ENCODE data around the gene RAI1. TPM values are rescaled to one million over a fixed set of nuclear protein-coding genes. Genes with fewer than 3 reads are reported as not detected.

Gene RAI1
- total RNA-seq, 1 donor: 9.1 TPM

DNA sequence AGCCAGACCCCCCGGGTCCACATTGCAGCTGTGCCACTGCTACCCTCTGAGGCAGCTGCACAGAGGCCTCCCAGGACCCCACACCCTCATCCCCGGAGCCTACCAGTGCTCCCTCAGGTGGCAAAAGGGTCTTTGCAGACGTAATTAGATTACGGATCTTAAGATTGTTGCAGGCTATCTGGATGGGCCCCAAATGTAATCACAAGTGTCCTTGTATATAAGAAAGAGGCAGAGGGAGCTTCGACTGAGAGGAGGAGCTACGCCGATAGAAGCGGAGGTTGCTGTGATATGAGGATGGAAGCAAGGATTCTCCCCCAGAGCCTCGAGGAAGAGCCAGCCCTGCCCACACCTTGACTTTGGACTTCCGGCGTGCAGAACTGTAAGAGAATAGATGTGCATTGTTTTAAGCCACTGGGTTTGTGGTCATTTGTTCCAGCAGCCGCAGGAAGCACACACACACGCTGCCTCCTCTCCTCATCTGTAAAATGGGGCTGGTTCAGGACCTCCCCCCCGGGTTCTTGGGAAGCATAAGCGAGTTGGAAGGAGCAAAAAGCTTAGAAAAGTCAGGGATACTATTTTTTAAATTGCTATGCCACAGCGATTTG, 10.5 kb upstream of the RAI1 start:
- TF ChIP-seq, protein P1, sequence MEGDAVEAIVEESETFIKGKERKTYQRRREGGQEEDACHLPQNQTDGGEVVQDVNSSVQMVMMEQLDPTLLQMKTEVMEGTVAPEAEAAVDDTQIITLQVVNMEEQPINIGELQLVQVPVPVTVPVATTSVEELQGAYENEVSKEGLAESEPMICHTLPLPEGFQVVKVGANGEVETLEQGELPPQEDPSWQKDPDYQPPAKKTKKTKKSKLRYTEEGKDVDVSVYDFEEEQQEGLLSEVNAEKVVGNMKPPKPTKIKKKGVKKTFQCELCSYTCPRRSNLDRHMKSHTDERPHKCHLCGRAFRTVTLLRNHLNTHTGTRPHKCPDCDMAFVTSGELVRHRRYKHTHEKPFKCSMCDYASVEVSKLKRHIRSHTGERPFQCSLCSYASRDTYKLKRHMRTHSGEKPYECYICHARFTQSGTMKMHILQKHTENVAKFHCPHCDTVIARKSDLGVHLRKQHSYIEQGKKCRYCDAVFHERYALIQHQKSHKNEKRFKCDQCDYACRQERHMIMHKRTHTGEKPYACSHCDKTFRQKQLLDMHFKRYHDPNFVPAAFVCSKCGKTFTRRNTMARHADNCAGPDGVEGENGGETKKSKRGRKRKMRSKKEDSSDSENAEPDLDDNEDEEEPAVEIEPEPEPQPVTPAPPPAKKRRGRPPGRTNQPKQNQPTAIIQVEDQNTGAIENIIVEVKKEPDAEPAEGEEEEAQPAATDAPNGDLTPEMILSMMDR (IDR thresholded peaks at IDR 0.05; ENCODE audit: insufficient read depth, low read length): no peak
- no peak for DNase-seq (ENCODE audit: low read depth)
- H3K4me3 ChIP-seq (ENCODE audit: low read depth, low read length): no peak overlapping the region

DNA sequence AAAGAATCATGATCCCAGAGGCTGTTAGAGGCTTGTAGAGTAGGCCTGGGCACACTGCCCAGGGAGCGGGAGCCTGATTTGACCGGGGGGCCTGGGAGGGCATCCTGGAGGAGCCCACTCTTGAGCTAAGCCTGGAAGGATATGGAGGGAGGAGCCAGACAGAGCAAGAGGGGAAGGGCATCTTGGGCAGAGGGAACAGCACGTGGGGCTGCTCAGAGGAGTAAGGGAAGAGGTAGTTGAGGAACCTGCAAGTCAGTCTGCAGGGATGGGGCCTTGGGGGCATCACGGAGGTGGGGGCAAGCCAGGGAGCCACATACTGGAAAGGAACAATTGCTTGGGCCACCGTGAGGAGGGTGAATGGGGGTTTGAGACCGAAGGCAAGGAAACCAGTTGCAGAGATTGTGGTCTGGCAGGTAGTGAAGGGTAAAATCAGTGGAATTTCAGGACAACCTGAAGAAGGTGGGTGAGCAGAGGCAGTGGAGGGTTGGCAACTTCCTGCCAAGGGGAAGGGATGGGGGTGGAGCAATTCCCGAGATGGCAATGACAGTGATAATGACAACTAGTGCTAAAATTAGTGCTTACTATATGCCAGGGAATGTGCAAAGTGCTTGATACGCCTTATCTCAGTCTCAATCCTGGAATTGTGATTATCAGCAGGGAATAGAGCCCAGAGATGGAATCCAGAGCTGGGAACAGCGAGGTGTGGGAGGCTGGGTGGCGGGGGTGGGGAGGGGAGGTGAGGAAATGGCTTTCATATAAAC, 9.7 kb upstream of the RAI1 start:
- TF ChIP-seq, protein P1 (IDR thresholded peaks at IDR 0.05; ENCODE audit: insufficient read depth, low read length): no peak
- H3K4me3 ChIP-seq (ENCODE audit: low read depth, low read length): no peak overlapping the region
- DNase-seq (ENCODE audit: low read depth): peak; percentile 31

DNA sequence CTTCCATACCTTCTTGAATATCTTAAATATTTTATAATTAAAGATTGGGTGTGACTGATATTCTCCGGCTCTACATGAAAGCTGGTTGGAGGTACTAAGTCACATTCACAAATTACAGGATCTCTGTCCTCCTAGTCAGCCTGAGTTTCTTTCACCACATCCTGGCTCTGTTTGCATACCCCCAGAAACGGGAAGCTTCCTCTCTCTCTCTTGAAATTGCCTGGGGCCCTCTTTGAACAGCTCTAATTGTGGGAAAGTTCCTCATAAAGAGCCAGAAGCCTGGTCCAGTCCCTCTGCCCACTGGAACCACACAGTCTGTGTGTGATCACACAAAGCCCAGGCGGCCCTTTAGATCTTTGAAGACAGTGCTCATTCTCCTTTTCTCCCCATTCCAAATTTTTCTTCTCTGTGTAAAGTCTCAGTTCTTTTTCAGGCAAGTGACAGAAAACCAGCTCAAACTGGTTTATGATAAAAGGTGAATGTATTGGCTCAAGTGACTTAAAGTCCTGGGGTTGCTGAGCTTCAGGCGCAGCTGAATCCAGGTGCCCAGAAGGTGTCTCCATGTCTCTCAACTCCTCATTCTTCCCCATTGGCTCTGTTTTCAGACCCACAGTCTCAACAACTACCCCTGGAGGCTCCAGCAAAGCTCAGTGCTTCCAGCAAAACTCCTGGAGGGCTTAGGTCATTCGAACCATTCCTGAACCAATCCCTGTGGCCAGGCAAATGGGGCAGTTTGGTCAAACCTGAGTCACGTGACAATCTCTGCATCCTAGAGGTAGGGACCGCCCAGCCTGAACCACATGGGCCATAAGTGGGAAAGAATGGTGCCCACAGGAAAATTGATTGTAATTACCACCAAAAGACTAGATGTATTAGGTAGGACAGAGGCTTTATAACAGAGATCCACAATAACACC, 8.5 kb upstream of the RAI1 start:
- TF ChIP-seq, protein P1 (IDR thresholded peaks at IDR 0.05; ENCODE audit: insufficient read depth, low read length): no peak
- H3K4me3 ChIP-seq (ENCODE audit: low read depth, low read length): no peak overlapping the region
- no peak for DNase-seq (ENCODE audit: low read depth)

DNA sequence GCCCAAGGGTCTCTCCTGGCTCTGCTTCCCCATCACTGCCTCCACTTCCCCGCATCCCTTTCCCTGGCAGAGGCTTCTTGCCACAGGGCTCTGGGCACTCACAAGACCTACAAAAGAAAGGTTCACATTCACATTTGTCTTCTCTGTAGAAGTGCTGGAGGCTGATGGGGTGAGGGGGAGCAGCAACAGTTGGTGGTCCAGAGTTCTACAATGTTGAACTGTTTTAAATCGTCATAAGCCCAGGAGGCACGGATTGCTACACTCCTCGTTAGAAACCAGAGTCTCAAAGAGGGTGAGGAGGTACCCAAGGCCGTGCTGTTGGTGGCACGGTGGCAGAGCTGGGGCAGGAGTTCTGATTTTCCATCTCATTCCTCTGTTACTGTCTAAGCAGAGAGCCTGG, 5.8 kb upstream of the RAI1 start:
- DNase-seq (ENCODE audit: low read depth): no peak
- TF ChIP-seq, protein P1 (IDR thresholded peaks at IDR 0.05; ENCODE audit: insufficient read depth, low read length): no peak
- no peak overlapping the region for H3K4me3 ChIP-seq (ENCODE audit: low read depth, low read length)

DNA sequence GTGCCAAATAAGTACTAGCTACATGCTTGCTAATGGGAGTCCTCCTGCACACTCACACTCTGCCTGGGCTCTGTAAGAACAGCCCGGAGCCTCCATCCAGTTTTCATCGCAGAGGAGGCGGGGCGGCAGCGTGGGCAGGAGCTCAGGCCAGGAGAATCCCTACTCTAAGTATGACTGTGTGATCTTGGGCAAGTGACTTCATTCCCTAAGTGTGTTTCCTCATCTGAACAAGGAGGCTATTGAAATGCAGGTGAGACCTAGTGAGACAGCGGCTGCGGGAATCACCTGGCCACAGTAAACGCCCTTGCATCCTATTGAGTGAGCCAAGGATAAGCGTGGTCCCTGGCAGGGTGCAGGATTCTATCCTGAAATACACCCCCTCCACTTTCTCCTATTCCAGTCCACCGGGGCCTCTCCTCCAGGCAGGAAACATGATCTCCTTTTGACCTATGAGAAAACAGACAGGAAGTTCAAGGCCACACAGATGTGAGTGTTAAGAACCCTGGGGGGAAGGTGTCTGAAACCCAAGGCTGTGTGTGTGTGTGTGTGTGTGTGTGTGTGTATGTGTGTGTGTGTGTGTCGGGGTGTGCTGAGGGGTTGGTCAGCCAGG, 5.2 kb upstream of the RAI1 start:
- DNase-seq (ENCODE audit: low read depth): no peak
- TF ChIP-seq, protein P1 (IDR thresholded peaks at IDR 0.05; ENCODE audit: insufficient read depth, low read length): no peak
- no peak overlapping the region for H3K4me3 ChIP-seq (ENCODE audit: low read depth, low read length)

DNA sequence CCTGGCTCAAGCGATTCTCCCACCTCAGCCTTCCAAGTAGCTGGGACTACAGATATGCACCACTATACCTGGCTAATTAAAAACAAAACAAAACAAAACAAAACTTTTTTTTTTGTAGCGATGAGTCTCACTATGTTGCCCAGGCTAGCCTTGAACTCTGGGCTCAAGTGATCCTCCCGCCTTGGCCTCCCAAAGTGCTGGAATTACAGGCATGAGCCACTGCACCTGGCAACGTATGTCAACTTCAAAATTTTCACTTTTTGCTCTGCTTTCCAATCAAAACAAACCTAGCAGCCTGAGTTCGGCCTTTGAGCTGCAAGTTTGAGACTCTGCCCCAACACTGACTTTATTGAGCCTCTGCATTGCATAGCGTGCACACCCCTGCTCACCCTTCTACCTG, 4.5 kb upstream of the RAI1 start:
- no peak overlapping the region for H3K4me3 ChIP-seq (ENCODE audit: low read depth, low read length)
- TF ChIP-seq, protein P1 (IDR thresholded peaks at IDR 0.05; ENCODE audit: insufficient read depth, low read length): no peak
- DNase-seq (ENCODE audit: low read depth): no peak

All from fibroblast of the aortic adventitia (primary cell).